Frontal cortex (tissue), 4 donors: ENCODE measurements around the gene ASXL3. TPM values are rescaled to one million over a fixed set of nuclear protein-coding genes. Genes with fewer than 3 reads are reported as not detected.

Source experiments
- DNase-seq, 2 donors: peaks; one replicate each; pipeline ENCODE4 v3.0.0; 2012; ENCODE audit warnings: low spot score in 2 of 2
- FAIRE-seq: peaks from 2 replicates; lab custom pipeline; 2012; peaks lifted over from hg19 to GRCh38; lab: Jason Lieb, UNC
- total RNA-seq: library from RNA; depleted of rRNA; stranded (reverse); fragments of >200 nt; gene quantifications from one replicate; pipeline ENCODE4 v1.2.3, GENCODE V29; 2014
- donor health status: control.
- donor health status: control.
- donor health status: control.

The ASXL3 gene
- 87.2 TPM for total RNA-seq

DNA sequence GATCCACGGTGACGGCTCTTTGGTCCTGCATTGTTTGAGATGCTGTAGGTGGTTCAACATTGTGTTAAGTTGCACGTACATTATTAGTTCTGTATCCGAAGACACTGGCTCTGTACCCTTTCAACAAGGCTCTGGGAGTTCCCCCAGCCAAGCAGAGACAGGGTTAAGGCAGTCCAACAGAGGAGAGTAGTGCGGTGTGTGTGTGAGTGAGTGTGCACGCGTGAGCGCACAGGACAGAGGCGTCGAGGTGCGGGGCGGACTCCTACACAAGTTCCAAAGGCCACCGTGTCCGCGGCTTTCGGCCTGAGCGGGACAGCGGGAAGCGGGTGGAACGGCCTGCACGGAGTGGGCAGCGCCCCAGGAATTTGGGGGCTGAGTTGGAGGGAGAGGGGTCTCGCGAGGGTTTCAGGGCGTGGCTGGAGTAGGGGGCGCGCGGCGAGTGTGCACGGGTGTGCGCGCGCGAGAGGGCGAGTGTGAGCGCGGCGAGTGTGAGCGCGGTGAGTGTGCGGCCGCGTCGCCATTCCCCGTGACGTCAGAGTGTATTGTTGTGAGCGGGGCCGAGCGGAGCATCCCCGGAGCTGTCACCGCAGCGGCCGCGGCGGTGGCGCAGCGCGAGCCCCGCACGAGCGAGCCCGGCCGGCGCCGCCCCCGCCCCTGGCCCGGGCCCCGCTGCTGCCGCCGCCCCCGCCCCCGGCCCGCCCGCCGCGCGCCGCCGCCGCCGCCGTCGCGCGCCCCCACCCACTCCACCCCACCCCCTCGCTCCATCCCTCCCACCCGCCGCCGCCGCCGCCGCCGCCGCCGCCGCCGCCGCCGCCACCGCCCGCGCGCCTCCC is at the start of gene ASXL3:
TSS of gene ASXL3 (plus strand) at position 535 of the 833 bp plus-strand sequence. CDS start 413 bp downstream, outside the sequence.
- FAIRE-seq (no peak), DNase-seq (peak; percentile 76 to 85)

DNA sequence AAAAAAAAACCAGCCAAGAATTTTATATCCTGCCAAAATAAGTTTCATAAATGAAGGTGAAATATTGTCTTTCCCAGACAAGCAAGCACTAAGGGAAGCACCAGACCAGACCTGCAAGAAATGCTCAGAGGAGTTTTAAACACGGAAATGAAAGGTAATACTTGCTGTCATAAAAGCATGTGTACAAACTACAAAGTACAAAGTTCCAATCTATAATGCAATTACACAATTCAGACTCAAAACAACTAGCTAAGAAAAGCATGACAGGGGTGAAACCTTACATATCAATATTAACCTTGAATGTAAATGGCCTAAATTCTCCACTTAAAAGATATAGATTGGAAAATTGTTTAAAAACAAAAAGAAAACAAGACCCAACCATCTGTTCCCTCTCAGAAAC is 45.0 kb upstream of the ASXL3 start:
- FAIRE-seq (no peak), DNase-seq (no peak)

DNA sequence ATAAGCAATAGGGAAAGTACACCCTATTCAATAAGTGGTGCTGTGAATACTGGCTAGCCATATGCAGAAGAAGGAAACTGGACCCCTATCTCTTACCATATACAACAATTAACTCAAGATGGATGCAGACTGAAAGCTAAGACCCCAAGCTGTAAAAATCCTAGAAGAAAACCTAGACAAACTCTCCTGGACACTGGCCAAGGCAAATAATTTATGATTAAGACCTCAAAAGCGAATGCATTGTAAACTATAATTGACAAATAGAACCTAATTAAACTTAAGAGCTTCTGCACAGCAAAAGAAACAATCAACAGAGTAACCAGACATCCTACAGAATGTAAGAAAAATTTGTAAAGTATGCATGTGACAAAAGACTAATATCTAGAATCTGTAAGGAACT is 41.1 kb upstream of the ASXL3 start:
- DNase-seq (no peak), FAIRE-seq (no peak)

GRCh38 chr18:33538418-33539042 is 39.5 kb upstream of the ASXL3 start:
- no peak for FAIRE-seq
- no peak for DNase-seq

- FAIRE-seq: no peak
- DNase-seq: no peak
These were observed 37.6 kb upstream of the ASXL3 start for GRCh38 chr18:33540392-33540791.

DNA sequence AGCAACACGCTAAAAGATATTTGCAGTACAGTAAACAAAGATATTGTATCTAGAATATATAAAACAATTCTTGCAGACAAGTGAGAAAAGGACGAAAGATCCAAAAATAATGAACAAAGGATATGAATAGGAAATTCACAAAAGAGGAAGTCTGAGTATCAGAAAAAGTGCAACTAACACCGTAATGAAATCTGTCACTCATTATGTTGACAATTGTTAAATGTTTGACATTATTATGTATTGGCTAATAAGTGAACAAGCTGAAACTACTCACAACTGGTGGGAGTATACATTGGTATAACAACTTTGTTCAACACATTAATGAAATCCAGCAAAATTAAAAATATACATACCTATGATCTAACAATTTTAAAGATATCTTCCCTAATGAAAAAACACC is 36.7 kb upstream of the ASXL3 start:
- no peak for FAIRE-seq

DNA sequence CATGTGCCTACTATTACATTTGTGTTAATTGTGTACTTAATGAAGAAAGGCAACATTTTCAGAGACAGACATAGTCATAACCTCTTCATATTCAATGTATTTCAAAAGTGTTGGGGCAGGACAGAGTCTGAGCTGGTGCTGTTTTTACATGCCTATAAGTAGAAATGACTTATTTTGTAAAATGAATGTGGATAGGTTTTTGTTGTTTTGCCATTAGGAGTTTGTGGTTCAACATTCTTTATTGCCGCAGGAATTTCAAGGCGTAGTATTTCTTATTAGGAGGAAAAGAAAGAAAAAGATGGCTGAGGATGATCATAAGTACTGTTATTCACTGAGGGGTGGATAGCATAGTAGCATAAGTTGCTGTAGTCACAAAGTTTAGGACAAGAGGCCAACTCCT is 21.2 kb upstream of the ASXL3 start:
- FAIRE-seq (no peak), DNase-seq (no peak)

More for the DNA sequence above, 36.7 kb upstream of the ASXL3 start:
- DNase-seq: no peak

DNA sequence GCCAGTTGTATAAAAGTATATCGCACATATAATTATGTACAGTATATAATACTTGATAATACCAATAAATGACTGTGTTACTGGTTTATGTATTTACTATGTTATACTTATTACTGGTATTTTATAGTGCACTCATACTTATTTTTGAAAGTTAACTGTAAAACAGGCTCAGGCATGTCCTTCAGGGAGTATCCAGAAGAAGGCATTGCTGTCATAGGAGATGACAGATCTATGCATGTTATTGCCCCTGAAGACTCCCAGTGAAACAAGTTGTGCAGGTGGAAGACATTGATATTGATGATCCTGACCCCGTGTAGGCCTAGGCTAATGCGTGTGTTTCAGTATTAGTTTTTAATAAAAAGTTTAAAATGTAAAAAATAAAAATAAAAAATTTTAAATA is 20.3 kb upstream of the ASXL3 start:
- no peak for DNase-seq
- FAIRE-seq: no peak

- FAIRE-seq: no peak
These were observed 19.5 kb upstream of the ASXL3 start for GRCh38 chr18:33558529-33558928.

GRCh38 chr18:33560686-33561370 is 17.2 kb upstream of the ASXL3 start:
- FAIRE-seq (no peak), DNase-seq (no peak)

More at GRCh38 chr18:33558529-33558928, 19.5 kb upstream of the ASXL3 start:
- no peak for DNase-seq

DNA sequence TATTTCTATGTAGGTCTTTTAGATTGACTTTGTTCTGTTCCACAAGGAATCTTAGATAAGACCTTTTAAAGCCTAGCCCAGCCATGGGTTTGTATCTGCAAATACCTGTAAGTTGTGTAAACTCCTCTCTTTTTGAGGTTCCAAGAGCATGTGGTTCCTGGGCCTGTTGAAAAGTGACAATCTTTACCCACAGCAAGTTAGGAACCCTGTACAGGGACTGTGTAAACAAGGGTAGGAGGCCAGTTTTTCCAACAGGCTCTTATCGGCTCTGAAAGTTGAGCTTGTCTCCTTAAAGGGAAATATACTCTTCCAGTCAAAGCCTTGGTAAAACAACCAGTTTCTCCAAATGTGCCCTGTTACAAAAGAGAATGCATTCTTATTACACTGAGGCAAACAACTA is 15.3 kb upstream of the ASXL3 start:
- no peak for FAIRE-seq
- no peak for DNase-seq

- DNase-seq: no peak
- no peak for FAIRE-seq
These were observed 10.3 kb upstream of the ASXL3 start for GRCh38 chr18:33567705-33568104.

DNA sequence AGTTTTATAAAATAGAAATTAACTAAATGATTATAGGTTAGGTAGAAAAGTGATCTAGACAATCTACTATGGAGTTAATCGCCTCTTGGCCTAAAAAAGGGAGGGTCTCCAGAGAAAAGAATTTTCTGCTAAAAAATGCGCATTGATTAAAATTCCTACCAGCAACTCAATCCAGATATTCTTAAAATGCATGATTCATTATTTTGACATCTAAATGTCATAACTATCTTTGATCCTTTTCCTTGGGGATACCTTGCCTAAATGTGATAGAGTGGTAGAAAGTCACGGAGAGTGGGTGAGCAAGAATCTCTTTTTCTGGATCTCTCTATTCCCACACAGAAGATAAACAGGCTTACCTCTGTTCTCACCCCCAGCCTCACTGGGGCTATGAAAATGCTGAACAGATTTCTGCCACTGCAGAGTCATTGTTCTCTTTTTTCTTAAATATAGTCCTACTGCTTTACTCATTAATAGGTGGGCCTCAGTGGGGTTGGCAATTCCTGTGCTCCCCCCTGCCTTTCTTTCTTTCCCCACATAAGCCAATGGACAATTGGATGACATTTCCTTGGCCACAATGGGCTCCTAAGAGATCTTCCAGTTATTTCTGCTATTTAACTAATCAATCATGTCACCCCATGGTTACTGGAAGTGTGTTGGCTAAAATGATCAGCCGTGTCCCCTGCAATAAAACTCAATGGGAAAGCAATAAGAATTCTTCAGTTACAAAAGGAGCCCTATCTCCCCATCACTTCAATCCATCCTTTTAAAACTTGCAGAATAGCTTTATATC is 5.8 kb upstream of the ASXL3 start:
- FAIRE-seq (no peak), DNase-seq (no peak)

DNA sequence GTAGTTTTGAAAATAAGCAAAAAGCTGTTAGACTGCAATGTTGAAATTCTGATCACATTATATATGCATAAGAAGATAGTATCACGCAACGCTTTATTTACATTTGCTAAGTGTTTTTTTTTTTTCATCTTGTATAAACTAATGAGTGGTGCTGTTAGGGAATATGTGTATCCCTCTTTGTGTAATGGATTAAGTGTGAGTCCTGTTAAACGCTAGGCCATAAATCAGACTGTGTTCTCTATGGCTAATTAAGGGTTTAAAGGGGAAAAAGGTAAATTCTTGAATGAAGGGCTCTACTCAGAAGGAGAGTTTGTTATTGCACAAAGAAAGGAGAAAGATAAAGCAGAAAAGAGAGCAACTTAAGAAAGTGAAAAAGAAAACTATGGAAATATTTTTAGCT is 4.8 kb upstream of the ASXL3 start:
- no peak for FAIRE-seq
- no peak for DNase-seq

- FAIRE-seq (no peak), DNase-seq (no peak)
These were observed 2.6 kb upstream of the ASXL3 start for GRCh38 chr18:33575451-33575850.

- DNase-seq (no peak), FAIRE-seq (no peak)
These were observed 896 bp upstream of the ASXL3 start for GRCh38 chr18:33576999-33577646.

- DNase-seq (no peak), FAIRE-seq (no peak)
These were observed 714 bp downstream of the ASXL3 start for GRCh38 chr18:33578518-33579348.

DNA sequence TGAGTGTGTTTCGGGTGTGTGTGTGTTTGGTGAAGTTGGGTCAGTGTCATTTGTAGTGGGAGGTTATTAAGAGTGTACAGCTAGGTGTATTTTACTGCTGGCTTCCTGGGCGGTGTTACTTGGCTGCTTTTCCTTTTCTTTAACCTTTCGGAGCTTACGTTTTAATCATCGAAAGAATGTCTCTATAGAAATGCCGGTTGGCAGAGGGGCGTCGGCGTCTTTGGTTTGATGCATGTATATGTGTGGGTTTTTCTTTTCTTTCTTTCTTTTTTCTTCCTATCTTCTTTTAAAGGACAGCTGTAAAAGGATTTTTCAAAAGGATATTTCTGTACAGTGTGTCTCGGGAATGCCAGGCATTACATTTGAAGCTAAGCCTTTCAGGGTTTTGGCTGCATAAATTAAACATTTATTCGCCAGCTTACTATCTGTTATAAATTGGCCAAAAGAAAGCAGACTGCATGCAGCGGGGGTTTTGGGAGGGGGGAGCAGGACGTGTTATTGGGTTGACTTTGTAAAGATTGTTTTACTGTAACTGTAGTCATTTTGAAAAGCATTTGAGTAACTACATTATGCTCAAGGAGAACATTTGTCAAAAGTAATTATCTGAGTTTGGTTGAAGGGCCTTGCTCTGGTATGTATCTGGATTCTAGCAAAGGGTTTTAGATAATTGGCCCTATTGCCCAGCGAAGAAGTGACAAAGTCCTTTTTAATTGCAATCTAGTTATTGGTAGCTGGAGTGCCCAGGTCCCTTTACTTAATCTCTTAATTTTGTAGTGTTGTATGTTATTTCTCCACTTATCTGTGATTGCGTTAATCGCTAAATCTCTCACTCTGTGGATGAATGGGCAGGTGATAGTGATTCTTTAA is 1.6 kb downstream of the ASXL3 start:
- FAIRE-seq (no peak), DNase-seq (no peak)
